Right kidney (tissue), 9 donors: ENCODE measurements around the gene CCDC196.

Experiments used
- DNase-seq: peaks from one replicate; pipeline ENCODE4 v3.0.0-alpha.2; 2016
- long read RNA-seq, 8 donors: transcript quantifications; one replicate each; lab custom pipeline, GENCODE V29; 2026

Gene CCDC196
- long read RNA-seq, donor 1: 0 reads
- long read RNA-seq, donor 2: 0 reads
- long read RNA-seq, donor 3: 0 reads
- long read RNA-seq, donor 4: 0 reads
- long read RNA-seq, donor 5: 0 reads
- long read RNA-seq, donor 6: 0 reads
- long read RNA-seq, donor 7: 0 reads
- long read RNA-seq, donor 8: 0 reads

GRCh38 chr14:66485910-66486421 lies at the start of gene CCDC196:
TSS of gene CCDC196 (plus strand) at chr14:66486371. CDS start at chr14:66486503, 132 bp downstream.
- no peak for DNase-seq

GRCh38 chr14:66440801-66441200 lies 45.4 kb upstream of the CCDC196 start:
- DNase-seq: no peak

- no peak for DNase-seq
These were observed 43.1 kb upstream of the CCDC196 start for GRCh38 chr14:66442953-66443571.

- no peak for DNase-seq
These were observed 42.4 kb upstream of the CCDC196 start for GRCh38 chr14:66443785-66444184.

- no peak for DNase-seq
These were observed 41.8 kb upstream of the CCDC196 start for GRCh38 chr14:66444271-66444927.

GRCh38 chr14:66445936-66446335 lies 40.2 kb upstream of the CCDC196 start:
- DNase-seq: no peak

GRCh38 chr14:66453469-66453868 lies 32.7 kb upstream of the CCDC196 start:
- DNase-seq: no peak

- no peak for DNase-seq
These were observed 26.6 kb upstream of the CCDC196 start for GRCh38 chr14:66459603-66460002.

GRCh38 chr14:66464261-66464660 lies 21.9 kb upstream of the CCDC196 start:
- DNase-seq: no peak

GRCh38 chr14:66468778-66469367 lies 17.3 kb upstream of the CCDC196 start:
- DNase-seq: no peak

GRCh38 chr14:66471584-66471983 lies 14.6 kb upstream of the CCDC196 start:
- DNase-seq: no peak

- DNase-seq: no peak
These were observed 13.9 kb upstream of the CCDC196 start for GRCh38 chr14:66472251-66472650.

- DNase-seq: no peak
These were observed 12.9 kb upstream of the CCDC196 start for GRCh38 chr14:66473223-66473622.

- no peak for DNase-seq
These were observed 9.2 kb upstream of the CCDC196 start for GRCh38 chr14:66476964-66477363.

- DNase-seq: no peak
These were observed 8.6 kb upstream of the CCDC196 start for GRCh38 chr14:66477567-66477966.

- no peak for DNase-seq
These were observed 3.3 kb upstream of the CCDC196 start for GRCh38 chr14:66482873-66483272.

- no peak for DNase-seq
These were observed 2.8 kb upstream of the CCDC196 start for GRCh38 chr14:66483322-66483721.

- DNase-seq: no peak
These were observed 1.1 kb upstream of the CCDC196 start for GRCh38 chr14:66485029-66485428.

- no peak for DNase-seq
These were observed 993 bp downstream of the CCDC196 start for GRCh38 chr14:66487164-66487563.

- DNase-seq: no peak
These were observed 4.3 kb downstream of the CCDC196 start for GRCh38 chr14:66490143-66491111.

GRCh38 chr14:66493750-66494149 lies 7.6 kb downstream of the CCDC196 start:
- no peak for DNase-seq
